MM.1S (cell line): ENCODE results near the gene GTF3C2.
"Not testable (repeated sequence)": the region's sequence is repeated elsewhere in the genome, so short reads cannot be mapped to it uniquely, and the experiment has no call there.

ENCODE experiments used
- DNase-seq: peaks from one replicate; pipeline ENCODE4 v3.0.0-alpha.2; 2015
- H2AFZ ChIP-seq: fragments of 300-600 bp; sonication (generic); 2 replicates; pipeline ENCODE4 v1.6.0; 2016; ENCODE audit warnings: antibody characterized with exemption, low read length
- H3F3A ChIP-seq: fragments of 300-600 bp; sonication (generic); 2 replicates; pipeline ENCODE4 v1.6.1; 2016; ENCODE audit warnings: mild to moderate bottlenecking, antibody characterized with exemption, low read length, moderate library complexity, mixed read lengths; ENCODE audit not compliant: insufficient read depth
- H3K27ac ChIP-seq: fragments of 300-600 bp; sonication (generic); 2 replicates; pipeline ENCODE4 v1.5.1; 2016; ENCODE audit warnings: mild to moderate bottlenecking, low read length
- H3K27me3 ChIP-seq: fragments of 300-600 bp; sonication (generic); replicated peaks from 2 replicates; pipeline ENCODE4 v1.6.0; 2016; ENCODE audit warnings: low read length; ENCODE audit not compliant: insufficient read depth
- H3K36me3 ChIP-seq: fragments of 300-600 bp; sonication (generic); replicated peaks from 2 replicates; pipeline ENCODE4 v1.6.1; 2016; ENCODE audit warnings: mild to moderate bottlenecking, low read length, mixed read lengths; ENCODE audit not compliant: insufficient read depth
- H3K4me1 ChIP-seq: fragments of 300-600 bp; sonication (generic); 2 replicates; pipeline ENCODE4 v1.6.1; 2016; ENCODE audit warnings: low read length, mixed read lengths
- H3K4me2 ChIP-seq: fragments of 300-600 bp; sonication (generic); 2 replicates; pipeline ENCODE4 v1.6.0; 2016; ENCODE audit warnings: low read depth, low read length
- H3K4me3 ChIP-seq: fragments of 300-600 bp; sonication (generic); 2 replicates; pipeline ENCODE4 v1.5.1; 2016; ENCODE audit warnings: low read length, mixed read lengths
- H3K79me2 ChIP-seq: fragments of 300-600 bp; sonication (generic); 2 replicates; pipeline ENCODE4 v1.6.1; 2016; ENCODE audit warnings: mixed run types, low read length, mixed read lengths
- H3K9ac ChIP-seq: fragments of 300-600 bp; sonication (generic); 2 replicates; pipeline ENCODE4 v1.6.1; 2016; ENCODE audit warnings: low read length, mixed read lengths
- H3K9me2 ChIP-seq: fragments of 300-600 bp; sonication (generic); replicated peaks from 2 replicates; pipeline ENCODE4 v1.6.1; 2016; ENCODE audit warnings: mild to moderate bottlenecking, low read length, mixed read lengths; ENCODE audit not compliant: insufficient read depth
- H3K9me3 ChIP-seq: fragments of 300-600 bp; sonication (generic); replicated peaks from 2 replicates; pipeline ENCODE4 v1.6.1; 2016; ENCODE audit warnings: mild to moderate bottlenecking, low read length, mixed read lengths; ENCODE audit not compliant: insufficient read depth
- H4K20me1 ChIP-seq: fragments of 300-600 bp; sonication (generic); 2 replicates; pipeline ENCODE4 v1.6.1; 2016; ENCODE audit warnings: mild to moderate bottlenecking, low read length, moderate library complexity, mixed read lengths; ENCODE audit not compliant: insufficient read depth
- CTCF ChIP-seq: fragments of 300-600 bp; sonication (generic); IDR thresholded peaks from 2 replicates; pipeline ENCODE4 v1.5.1; 2016; ENCODE audit warnings: antibody characterized with exemption, low read length, mixed read lengths
- EZH2 ChIP-seq: fragments of 300-600 bp; sonication (generic); optimal IDR thresholded peaks from 2 replicates; pipeline ENCODE3; 2017; ENCODE audit warnings: low read depth, mild to moderate bottlenecking, antibody characterized with exemption, low read length, mixed read lengths
- EZH2phosphoT487 ChIP-seq: fragments of 300-600 bp; sonication (generic); IDR thresholded peaks from 2 replicates; pipeline ENCODE4 v1.6.1; 2018; ENCODE audit warnings: antibody characterized with exemption, low read length

GTF3C2 gene

DNA sequence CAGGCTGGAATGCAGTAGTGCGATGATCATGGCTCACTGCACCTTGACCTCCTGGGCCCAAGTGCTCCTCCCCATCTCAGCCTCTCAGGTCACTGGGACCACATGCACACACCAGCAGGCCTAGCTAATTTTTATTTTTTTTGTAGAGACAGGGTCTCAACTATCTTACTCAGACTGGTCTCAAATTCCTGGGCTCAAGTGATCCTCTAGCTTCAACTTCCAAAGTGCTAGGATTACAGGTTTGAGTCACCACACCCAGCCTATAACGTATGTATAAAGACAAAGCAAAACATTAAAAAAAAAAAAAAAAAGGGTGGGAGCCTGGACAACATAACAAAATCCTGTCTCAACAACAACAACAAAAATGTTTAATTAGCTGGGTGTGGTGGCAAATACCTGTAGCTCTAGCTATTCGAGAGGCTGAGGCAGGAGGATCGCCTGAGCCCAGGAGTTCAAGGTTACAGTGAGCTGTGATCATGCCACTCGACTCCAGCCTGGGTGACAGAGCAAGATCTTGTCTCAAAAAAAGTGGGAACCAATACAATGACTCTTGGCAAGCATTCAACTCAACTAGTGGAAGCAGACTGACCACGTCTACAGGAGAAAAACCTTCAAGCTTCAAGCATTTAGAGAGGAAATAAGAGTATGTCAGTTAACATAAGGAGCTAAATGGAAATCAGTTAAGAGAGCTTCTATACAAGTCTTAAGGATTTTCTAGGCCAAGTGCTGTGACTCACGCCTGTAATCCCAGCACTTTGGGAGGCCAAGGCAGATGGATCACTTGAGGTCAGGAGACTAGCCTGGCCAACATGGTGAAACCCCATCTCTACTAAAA lies 2.6 kb downstream of the GTF3C2 start:
- no peak for TF ChIP-seq EZH2phosphoT487
- TF ChIP-seq EZH2, result no peak
- no peak for TF ChIP-seq CTCF
- H3K79me2 ChIP-seq, result peaks cover 93% of the 10 kb centered on the region
- peaks cover 18% of the 10 kb centered on the region for H3K4me1 ChIP-seq

DNA sequence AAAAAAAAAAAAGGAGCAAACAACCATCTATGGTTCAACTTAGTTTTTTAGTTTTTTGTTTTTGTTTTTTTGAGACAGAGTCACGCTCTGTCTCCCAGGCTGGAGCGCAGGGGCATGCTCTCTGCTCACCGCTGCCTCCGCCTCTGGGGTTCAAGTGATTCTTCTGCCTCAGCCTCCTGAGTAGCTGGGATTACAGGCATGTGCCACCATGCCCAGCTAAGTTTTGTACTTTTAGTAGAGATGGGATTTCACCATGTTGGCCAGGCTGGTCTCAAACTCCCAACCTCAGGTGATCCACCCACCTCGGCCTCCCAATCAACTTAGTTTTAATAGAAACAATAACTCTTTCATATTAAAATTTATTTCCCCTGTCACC lies 3.2 kb downstream of the GTF3C2 start:
- H3K27me3 ChIP-seq, DNase-seq, H3K27ac ChIP-seq, H3K9me3 ChIP-seq, H3K4me2 ChIP-seq, H2AFZ ChIP-seq, H4K20me1 ChIP-seq, H3K9me2 ChIP-seq, H3K9ac ChIP-seq, H3K4me3 ChIP-seq, H3K36me3 ChIP-seq: not testable (repeated sequence)
- Histone ChIP-seq H3F3A (peaks cover 22% of the 10 kb centered on the region), H3K4me1 (peaks cover 18% of the 10 kb centered on the region), H3K79me2 (peaks cover 93% of the 10 kb centered on the region)

More for the DNA sequence above, 2.6 kb downstream of the GTF3C2 start:
- Histone ChIP-seq H3K27me3 (no peaks in the 10 kb centered on the region), H3K36me3 (no peaks in the 10 kb centered on the region), H3K4me2 (no peak overlapping the region), H4K20me1 (no peaks in the 10 kb centered on the region), H3F3A (peaks cover 22% of the 10 kb centered on the region), H3K9me2 (no peaks in the 10 kb centered on the region), H2AFZ (no peak overlapping the region), H3K9me3 (no peaks in the 10 kb centered on the region), H3K9ac (no peak overlapping the region), H3K27ac (no peak overlapping the region), H3K4me3 (no peak overlapping the region)
- DNase-seq, result no peak

DNA sequence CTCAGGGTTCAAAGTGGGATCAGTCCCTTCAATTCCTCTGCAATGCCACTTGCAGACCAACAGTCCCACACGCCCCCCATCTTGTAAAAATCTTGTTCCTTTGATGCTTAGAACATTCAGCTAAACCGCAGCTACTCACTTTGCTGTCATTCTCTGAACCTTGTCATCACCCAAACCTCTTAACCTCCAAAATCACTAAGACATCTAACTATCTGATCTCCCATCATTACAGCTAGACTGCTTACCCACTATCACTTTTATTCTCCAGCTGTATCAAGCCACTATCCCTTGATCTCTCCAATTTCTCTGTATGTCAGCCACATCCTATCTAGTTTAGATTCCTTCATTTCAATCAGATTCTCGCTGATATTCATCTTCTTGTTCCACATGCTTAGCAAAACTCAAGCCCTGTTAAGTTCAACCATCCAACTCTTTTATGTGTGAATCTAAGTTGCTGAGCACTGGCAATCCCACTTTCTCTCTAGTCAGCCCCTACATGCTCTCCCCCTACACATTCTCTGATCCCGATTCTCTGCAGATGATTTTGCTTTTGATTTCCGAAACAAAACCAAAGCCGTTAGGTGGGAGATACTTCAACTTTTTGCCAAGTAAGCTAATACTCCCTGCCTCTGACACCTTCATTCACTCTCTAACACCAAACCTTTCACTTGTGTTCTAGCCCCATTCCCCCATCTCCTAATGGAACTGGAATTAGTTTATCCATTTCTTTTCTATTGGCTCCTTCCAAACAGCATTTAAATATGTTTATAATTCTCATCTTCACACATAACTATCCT lies 4.6 kb downstream of the GTF3C2 start:
- Histone ChIP-seq H3K27me3 (no peaks in the 10 kb centered on the region), H3K79me2 (peaks cover 93% of the 10 kb centered on the region), H3K9me2 (no peaks in the 10 kb centered on the region), H4K20me1 (no peaks in the 10 kb centered on the region), H3K4me3 (no peak overlapping the region), H3K9me3 (no peaks in the 10 kb centered on the region), H3K9ac (no peak overlapping the region), H3K4me2 (no peak overlapping the region), H3K4me1 (peaks cover 18% of the 10 kb centered on the region), H3F3A (peaks cover 21% of the 10 kb centered on the region), H2AFZ (no peak overlapping the region), H3K27ac (no peak overlapping the region; the same call in 1 of the 2 replicates), H3K36me3 (no peaks in the 10 kb centered on the region)
- DNase-seq, result no peak
- TF ChIP-seq EZH2 (no peak), CTCF (no peak), EZH2phosphoT487 (no peak)
